ENCODE results near the gene MAP3K19.
"Not testable (repeated sequence)": the region's sequence is repeated elsewhere in the genome, so short reads cannot be mapped to it uniquely, and the experiment has no call there.

The MAP3K19 gene

DNA sequence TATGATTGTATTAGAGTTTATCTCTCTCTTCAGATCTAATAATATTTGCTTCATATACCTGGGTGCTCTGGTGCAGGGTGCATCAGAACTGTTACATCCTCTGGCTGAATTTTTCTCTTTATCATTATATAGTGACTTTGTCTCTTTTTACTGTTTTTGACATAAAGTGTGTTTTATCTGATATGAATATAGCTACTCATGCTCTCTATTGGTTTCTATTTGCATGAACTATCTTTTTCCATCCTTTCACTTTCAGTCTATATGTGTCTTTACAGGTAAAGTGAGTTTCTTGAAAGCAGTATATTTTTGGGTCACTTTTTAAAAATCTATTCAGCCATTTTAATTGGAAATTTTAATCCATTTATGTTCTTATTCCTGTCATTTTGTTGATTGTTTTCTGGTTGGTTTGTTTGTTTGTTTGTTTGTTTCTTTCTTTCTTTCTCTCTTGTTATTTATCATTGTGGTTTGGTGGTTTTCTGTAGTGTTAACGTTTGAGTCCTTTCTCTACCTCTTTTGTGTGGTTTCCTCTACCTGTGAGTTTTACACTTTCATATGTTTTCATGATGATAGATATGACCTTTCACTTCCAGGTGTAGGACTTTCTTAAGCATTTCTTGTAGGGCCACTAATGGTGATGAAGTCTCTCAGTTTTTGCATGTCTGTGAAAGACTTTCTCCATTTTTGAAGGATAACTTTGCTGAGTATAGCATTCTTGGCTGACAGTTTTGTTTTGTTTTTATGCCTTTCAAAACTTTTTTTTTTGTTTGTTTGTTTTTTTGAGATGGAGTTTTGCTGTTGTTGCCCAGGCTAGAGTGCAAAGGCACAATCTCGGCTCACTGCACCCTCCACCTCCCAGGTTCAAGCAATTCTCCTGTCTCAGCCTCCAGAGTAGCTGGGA is 73.8 kb downstream of the MAP3K19 start:
- Histone ChIP-seq H3K4me3 (ENCODE audit: low read depth in 1 of 2, low read length in 1 of 2) (no peak overlapping the region), H3K4me1 (ENCODE audit: control insufficient read depth in 1 of 2, insufficient read depth in 1 of 2, low read depth in 1 of 2, low read length in 1 of 2) (no peaks in the 10 kb centered on the region), H3K27me3 (no peaks in the 10 kb centered on the region), H3K9me3 (no peaks in the 10 kb centered on the region), H3K27ac (no peak overlapping the region), H3K36me3 (no peaks in the 10 kb centered on the region)
- TF ChIP-seq, protein P1, sequence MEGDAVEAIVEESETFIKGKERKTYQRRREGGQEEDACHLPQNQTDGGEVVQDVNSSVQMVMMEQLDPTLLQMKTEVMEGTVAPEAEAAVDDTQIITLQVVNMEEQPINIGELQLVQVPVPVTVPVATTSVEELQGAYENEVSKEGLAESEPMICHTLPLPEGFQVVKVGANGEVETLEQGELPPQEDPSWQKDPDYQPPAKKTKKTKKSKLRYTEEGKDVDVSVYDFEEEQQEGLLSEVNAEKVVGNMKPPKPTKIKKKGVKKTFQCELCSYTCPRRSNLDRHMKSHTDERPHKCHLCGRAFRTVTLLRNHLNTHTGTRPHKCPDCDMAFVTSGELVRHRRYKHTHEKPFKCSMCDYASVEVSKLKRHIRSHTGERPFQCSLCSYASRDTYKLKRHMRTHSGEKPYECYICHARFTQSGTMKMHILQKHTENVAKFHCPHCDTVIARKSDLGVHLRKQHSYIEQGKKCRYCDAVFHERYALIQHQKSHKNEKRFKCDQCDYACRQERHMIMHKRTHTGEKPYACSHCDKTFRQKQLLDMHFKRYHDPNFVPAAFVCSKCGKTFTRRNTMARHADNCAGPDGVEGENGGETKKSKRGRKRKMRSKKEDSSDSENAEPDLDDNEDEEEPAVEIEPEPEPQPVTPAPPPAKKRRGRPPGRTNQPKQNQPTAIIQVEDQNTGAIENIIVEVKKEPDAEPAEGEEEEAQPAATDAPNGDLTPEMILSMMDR (IDR thresholded peaks at IDR 0.05) = no peak

GRCh38 chr2:134967166-134967565 is 80.1 kb downstream of the MAP3K19 start:
- not testable (repeated sequence) for H3K27me3 ChIP-seq; H3K4me3 ChIP-seq (ENCODE audit: low read depth in 1 of 2, low read length in 1 of 2); H3K4me1 ChIP-seq (ENCODE audit: control insufficient read depth in 1 of 2, insufficient read depth in 1 of 2, low read depth in 1 of 2, low read length in 1 of 2); H3K9me3 ChIP-seq; H3K36me3 ChIP-seq; H3K27ac ChIP-seq

DNA sequence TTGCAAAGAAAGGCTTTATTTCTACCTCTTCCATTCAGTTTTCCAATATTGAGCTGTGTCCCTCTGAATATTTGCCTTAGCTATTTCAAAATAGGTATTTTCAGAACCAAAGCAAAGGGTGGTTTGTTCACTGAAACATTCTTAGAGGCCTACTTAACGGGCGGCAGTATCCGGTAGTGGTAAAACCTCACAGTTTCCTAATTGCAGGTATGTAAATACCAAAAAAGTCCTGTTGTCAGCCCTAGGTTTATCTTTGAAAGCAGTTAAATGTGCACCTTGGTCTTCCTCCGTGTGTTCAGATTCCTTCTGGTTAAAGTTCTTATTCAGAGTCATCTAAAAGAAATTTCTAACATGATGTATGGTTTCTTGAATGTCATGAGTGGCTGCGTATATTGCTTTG is 89.8 kb downstream of the MAP3K19 start:
- no peaks in the 10 kb centered on the region for H3K4me1 ChIP-seq (ENCODE audit: control insufficient read depth in 1 of 2, insufficient read depth in 1 of 2, low read depth in 1 of 2, low read length in 1 of 2)
- H3K27ac ChIP-seq = no peak overlapping the region
- H3K36me3 ChIP-seq = peaks cover 68% of the 10 kb centered on the region
- H3K4me3 ChIP-seq (ENCODE audit: low read depth in 1 of 2, low read length in 1 of 2) = no peak overlapping the region
- no peaks in the 10 kb centered on the region for H3K9me3 ChIP-seq
- no peaks in the 10 kb centered on the region for H3K27me3 ChIP-seq
- TF ChIP-seq, protein P1 (IDR thresholded peaks at IDR 0.05) = no peak

DNA sequence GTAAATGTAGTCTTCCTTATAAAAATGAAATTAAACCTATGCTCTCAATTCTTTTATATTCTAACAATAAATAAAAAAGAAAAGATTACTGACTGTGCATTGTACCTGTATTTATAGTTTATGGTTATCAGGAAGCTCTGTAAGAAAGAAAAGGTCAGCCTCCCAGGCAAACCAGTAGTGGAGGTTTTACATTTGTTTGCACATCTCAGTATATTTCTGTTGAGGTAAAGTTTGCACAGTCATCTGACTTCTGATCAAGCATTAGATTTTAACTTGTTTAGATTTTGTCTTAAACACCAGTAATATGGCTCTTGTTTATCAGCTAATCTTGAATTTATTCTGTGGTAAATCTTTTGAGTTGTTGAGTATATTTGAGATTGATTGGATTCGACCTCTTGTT is 91.5 kb downstream of the MAP3K19 start:
- Histone ChIP-seq H3K4me3 (ENCODE audit: low read depth in 1 of 2, low read length in 1 of 2) (no peak overlapping the region), H3K36me3 (peaks cover 68% of the 10 kb centered on the region), H3K4me1 (ENCODE audit: control insufficient read depth in 1 of 2, insufficient read depth in 1 of 2, low read depth in 1 of 2, low read length in 1 of 2) (no peaks in the 10 kb centered on the region), H3K9me3 (no peaks in the 10 kb centered on the region), H3K27ac (no peak overlapping the region), H3K27me3 (no peaks in the 10 kb centered on the region)
- TF ChIP-seq, protein P1 (IDR thresholded peaks at IDR 0.05) = no peak

DNA sequence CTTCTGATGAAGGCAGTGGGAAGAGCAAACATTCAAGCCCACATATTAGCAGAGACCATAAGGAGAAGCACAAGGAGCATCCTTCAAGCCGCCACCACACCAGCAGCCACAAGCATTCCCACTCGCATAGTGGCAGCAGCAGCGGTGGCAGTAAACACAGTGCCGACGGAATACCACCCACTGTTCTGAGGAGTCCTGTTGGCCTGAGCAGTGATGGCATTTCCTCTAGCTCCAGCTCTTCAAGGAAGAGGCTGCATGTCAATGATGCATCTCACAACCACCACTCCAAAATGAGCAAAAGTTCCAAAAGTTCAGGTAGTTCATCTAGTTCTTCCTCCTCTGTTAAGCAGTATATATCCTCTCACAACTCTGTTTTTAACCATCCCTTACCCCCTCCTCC is 93.2 kb downstream of the MAP3K19 start:
- H3K4me3 ChIP-seq (ENCODE audit: low read depth in 1 of 2, low read length in 1 of 2) = no peak overlapping the region
- no peak overlapping the region for H3K27ac ChIP-seq
- H3K27me3 ChIP-seq = no peaks in the 10 kb centered on the region
- H3K4me1 ChIP-seq (ENCODE audit: control insufficient read depth in 1 of 2, insufficient read depth in 1 of 2, low read depth in 1 of 2, low read length in 1 of 2) = no peaks in the 10 kb centered on the region
- H3K36me3 ChIP-seq = peaks cover 78% of the 10 kb centered on the region
- H3K9me3 ChIP-seq = no peaks in the 10 kb centered on the region
- TF ChIP-seq, protein P1 (IDR thresholded peaks at IDR 0.05) = no peak

DNA sequence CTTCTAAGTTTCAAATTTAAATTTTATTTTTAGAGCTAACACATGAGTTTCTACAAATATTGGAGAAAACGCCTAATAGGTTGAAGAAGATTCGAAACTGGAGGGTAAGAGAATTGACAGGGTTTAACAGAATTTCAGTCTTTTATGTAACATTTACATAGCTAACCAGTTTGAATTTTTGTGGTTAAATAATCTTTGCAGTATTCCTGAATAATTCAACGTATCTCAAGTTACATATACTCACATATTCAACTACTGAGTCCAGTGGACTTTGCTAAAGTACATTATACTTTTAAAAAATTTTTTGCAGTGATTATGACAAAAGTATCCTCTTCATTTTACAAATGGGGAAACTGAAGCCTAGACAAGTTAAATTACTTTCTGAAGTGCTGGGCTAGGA is 94.6 kb downstream of the MAP3K19 start:
- Histone ChIP-seq H3K27ac (no peak overlapping the region), H3K9me3 (no peaks in the 10 kb centered on the region), H3K36me3 (peaks cover 80% of the 10 kb centered on the region), H3K4me1 (ENCODE audit: control insufficient read depth in 1 of 2, insufficient read depth in 1 of 2, low read depth in 1 of 2, low read length in 1 of 2) (no peaks in the 10 kb centered on the region), H3K4me3 (ENCODE audit: low read depth in 1 of 2, low read length in 1 of 2) (no peak overlapping the region), H3K27me3 (no peaks in the 10 kb centered on the region)
- TF ChIP-seq, protein P1 (IDR thresholded peaks at IDR 0.05) = no peak

Measured in neutrophil (primary cell).